GM19351 (cell line): Measurements from ENCODE around the gene ZNF880.
A peak's percentile ranks its signal among the peaks of the same experiment; 100 is the strongest.
"Not testable (repeated sequence)": the region's sequence is repeated elsewhere in the genome, so short reads cannot be mapped to it uniquely, and the experiment has no call there.

Experiments used
- ATAC-seq: cut with Tn5 transposase; IDR thresholded peaks from one replicate; pipeline ENCODE4 v1.9.1; 2021; ENCODE audit warnings: mild to moderate bottlenecking, moderate library complexity; ENCODE audit not compliant: unreplicated experiment

The ZNF880 gene

DNA sequence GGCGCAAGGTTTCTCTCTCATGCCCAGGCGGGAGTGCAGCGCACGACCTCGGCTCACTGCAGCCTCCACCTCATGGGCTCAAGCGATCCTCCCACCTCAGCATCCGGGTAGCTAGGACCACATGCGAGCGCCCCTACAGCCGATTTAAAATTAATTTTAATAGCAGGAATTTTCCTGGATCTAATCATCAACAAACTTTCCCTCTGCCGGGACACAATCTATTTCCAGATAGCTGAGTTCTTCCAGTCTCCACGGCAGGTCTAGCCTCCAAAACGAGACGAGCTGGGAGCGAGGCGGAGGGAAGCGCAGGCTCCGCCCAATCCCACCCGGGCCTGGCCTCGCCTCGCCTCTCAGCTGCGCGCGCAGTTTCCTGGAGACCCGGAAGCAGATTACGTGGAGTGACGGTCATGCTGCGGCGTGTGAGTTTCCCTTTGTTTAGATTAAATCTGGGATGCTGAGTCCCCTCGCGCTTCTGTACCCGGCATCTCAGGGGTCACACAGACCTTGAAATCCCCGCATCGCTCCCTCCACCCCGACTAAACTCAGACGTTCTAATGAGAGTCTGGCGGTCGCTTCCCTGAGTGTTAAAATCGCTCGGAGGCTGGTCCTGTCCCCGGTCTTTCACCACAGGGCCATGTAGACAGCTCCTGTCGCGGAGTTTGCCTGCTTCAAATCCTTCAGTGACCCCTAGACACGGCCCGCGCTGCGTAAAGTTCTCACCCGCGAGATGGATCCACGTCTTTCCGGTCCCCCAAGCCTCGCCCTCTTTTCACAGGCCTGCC, at the start of gene ZNF880:
Gene ZNF880, plus strand, starts transcription at position 365 of the 782 bp plus-strand sequence. Its CDS starts 43 bp downstream, at position 408.
- peak; percentile 58 for ATAC-seq

DNA sequence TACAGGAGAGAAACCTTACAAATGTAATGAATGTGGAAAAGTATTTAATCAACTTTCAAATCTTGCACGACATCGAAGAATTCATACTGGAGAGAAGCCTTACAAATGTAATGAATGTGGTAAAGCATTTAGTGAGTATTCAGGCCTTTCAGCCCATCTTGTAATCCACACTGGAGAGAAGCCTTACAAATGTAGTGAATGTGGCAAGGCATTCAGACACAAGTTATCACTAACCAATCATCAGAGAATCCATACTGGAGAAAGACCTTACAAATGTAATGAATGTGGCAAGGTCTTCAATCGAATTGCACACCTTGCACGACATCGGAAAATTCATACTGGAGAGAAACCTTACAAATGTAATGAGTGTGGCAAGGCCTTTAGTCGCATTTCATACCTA, 47.3 kb upstream of the ZNF880 start:
- ATAC-seq = no peak

DNA sequence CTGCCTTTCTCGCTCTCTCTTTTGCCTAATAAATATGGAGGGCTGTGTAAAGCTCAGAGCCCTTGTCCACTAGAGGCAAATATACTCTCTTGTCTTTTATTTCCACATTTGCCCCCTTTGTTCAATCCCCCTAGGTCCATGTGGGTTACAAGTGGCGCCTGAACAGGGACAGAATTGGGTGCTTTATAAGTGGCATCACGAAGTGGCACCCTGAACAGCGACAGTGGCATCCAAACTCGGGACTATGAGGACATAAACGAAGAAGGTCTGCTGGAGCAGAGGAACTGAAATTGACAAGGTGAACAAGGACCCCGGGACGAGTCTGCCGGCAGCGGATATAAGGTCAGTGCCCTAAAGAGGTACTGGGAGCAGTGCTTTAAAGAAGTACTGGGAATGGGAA, 38.0 kb upstream of the ZNF880 start:
- no peak for ATAC-seq

DNA sequence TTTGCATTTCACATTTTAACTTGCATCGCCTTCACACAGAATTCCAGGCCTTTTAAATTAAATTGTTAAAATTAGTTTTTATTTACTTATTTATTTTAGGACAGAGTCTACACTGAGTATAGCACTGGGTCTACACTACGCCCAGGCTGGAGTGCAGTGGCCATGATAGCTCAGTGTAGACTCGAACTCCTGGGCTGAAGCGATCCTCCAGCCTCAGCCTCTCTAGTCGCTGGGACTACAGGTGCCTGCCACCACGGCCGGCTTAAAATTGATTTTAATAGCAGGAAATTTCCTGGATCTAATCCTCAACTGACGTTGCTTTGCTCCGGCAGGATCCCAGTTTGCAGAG, 34.0 kb upstream of the ZNF880 start:
- ATAC-seq = no peak

DNA sequence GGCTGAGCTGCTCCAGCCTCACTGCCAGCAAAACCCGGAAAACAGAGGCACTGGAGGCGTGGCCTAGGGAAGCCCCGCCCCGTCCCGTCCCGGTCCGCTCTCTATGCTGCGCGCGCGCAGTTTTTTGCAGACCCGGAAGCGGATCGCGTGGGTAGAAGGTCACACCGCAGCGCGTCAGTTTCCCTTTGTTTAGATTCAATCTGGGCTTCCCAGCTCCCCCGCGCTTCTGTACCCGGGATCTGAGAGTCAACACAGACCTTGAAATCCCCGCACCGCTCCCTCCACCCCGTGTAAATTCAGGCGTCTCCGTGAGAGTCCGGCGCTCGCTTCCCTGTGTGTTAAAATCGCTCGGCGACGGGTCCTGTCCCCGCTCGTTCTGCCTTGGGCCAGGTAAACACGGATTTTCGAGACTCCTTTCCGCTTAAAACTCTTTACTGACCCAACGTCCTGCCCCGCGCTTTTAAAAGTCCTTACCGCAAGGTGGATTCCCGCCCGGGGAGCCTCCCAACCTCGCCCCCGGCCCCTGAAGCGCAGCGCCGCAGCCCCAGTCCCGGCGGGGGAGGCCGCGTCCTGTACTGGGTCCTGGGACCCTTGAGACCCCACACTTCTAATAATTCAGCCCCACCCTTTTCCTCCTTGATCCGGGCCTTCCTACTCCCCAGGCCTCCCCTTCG, 33.5 kb upstream of the ZNF880 start, which contains the start of gene ZNF610:
Gene ZNF610, plus strand, starts transcription at position 127 of the 674 bp plus-strand sequence. CDS start 12,930 bp downstream, outside the sequence.
- no peak for ATAC-seq

DNA sequence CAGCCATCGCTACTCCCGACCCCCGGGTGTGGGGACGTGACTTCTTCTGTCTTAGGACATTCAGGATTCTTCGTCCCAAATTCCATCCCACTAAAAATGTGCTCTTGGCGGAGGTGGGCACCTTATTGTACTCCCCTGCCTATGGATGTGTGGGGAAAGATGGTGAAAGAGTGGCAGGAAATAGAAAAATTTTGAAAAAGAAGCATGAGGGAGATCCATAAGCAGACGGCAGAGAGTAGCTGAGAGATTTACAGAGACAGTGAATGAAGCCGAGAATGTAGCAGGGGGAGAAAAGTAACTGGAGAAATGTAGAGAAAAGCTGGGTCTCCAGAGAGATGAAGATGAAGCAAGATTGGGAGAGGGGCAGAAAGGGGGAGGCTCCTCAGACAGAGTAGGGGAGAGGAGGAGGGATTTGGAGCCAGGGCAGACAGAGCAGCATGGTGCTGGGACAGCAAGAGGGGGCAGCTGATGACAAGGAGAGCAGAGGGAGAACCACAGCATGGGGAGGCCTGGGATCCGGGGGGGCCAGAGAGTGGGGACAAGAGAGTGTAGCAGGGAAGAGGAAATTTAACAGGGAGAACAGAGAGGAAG, 32.8 kb upstream of the ZNF880 start:
- ATAC-seq = no peak

DNA sequence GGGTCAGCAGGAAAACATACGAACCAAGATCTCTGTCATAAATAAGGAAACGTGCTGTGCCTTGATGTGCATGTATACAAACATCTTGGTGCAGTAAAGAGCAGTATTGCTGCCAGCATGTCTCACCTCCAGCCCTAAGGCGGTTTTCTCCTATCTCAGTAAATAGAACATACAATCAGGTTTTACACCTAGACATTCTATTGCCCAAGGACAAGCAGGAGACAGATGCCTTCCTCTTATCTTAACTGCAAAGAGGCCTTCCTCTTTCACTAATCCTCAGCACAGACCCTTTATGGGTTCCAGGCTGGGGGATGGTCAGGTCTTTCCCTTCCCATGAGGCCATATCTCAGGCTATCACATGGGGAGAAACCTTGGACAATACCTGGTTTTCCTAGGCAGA, 30.7 kb upstream of the ZNF880 start:
- not testable (repeated sequence) for ATAC-seq

DNA sequence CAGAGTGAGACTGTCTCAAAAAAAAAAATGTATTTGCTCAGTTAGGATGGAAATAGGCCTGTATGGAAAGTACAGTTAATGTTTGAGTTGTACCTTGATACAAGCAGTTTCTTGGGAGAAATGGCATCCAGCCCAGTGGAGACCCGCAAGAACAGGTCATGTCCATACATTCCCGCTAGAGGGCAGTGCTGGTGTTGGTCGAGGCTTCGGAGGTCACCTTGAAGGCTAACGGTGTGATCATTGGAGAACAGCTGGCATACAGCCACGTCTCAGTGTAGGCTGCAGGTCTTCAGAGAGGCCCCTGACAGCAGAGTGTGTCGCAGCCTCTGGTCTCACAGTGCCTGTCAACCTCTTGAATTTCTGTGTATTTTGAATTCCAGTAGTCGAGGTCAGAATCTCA, 26.2 kb upstream of the ZNF880 start:
- no peak for ATAC-seq

DNA sequence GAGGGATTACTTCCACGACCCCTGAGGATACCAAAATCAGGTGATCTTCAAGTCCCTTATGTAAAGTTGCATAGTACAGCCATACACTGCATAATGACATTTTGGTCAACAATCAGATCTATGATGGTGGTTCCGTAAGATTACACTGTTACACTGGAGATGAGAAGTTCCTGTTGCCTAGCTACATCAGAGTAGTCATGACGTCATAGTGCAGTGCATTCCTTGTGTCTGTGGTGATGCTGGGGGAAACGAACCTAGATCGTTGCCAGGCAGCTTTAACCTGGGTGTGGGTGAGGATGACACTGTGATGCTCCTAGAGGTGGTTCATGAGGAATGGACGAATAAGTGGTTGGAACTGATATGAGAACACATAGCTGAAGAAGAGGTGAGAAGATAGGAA, 24.6 kb upstream of the ZNF880 start:
- no peak for ATAC-seq

DNA sequence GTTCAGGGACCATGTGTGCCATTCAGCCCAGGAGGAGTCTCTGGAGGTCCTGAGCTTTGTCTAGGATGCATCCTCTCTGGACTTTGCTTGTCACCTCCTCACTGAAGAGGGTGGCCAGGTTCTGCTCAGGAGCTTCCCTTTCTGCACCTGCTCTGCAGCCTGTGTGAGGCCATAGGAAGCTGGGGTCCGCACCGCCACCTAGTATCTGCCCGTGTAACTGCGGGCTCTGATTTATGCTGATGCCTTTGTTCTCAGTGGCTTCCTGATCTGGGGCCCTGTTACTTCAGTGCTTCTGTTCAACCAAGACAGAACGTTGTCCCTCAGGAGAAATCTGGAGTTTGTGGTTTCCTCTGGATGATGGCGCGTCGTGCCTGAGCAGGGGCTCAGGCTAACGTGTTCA, 18.2 kb upstream of the ZNF880 start:
- ATAC-seq = no peak

DNA sequence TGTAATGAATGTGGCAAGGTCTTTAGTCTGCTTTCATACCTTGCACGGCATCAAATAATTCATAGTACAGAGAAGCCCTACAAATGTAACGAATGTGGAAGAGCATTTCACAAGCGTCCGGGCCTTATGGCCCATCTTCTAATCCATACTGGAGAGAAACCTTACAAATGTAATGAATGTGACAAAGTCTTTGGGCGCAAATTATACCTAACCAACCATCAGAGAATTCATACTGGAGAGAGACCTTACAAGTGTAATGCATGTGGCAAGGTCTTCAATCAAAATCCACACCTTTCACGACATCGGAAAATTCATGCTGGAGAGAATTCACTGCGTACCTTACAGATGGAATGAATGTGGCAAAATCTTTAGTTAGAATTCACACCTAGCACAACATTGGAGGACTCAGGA, 3.3 kb upstream of the ZNF880 start:
- ATAC-seq = no peak

DNA sequence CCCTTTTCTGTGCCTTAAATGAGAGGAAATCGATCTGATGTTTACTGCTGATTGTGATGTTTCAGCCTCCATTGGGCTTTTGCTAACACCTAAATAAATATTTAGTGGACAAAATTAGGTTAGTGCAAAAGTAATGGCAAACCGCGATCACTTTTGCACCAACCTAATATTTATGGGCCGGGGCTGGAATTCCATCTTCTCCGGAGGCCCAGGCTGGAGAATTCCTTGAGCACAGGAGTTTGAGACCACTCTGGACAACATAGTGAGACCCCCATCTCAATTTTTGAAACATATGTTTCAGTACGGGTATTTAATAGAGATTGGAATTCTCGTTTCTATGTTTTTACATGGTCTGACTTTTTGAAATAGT, 603 bp downstream of the ZNF880 start:
- no peak for ATAC-seq

DNA sequence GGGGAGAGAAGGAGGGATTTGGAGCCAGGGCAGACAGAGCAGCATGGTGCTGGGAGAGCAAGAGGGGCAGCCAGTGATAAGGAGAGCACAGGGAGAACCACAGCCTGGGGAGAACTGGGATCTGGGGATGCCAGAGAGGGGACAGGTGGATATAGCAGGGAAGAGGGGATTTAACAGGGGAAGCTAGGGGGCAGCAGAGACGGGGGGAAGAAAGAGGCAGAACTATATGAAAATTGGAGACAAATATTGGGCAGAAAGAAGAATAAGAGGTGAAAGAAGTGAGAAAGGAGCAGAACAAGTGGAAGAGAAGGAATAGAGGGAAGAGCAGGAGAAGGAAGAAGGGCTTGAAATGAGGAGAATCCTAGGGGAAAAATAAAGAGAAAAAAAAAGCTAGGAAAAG, 21.4 kb downstream of the ZNF880 start:
- ATAC-seq = no peak

DNA sequence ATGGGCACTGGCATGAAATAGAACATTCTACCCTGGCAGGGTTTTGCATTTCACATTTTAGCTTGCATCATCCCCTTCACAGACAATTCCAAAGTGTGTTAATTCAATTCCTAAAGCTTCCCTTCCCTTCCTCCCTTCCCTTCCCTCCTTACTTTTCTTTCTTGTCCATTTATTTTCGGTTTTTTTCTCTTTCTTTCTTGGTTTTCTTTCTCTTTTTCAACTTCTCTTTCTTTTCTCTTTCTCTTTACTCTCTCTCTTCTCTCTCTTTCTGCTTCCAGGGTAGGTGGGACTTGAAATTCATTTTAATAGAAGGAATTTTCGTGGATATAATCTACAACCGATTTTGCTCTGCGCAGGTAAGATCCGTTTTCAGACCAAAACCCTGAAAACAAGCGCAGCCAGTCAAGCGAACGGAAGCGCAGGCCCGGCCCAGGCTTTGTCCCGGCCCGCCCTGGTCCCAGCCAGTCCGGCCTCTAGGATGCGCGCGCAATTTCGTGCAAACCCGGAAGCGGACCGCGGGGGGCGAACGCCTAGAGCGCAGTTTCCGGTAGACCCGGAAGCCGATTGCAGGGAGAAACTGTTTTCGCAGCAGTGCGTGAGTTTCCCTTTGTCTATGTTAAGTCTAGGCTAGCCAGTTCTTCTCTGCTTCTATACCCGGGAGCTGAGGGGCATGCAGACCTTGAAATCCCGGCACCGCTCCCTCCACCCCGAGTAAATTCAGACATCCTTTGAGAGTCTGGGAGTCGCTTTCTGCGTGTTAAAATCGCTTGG, 27.8 kb downstream of the ZNF880 start, which contains the start of gene ZNF528:
Gene ZNF528, plus strand, starts transcription at position 540 of the 771 bp plus-strand sequence. CDS start 4,165 bp downstream, outside the sequence.
- peak; percentile 55 for ATAC-seq

DNA sequence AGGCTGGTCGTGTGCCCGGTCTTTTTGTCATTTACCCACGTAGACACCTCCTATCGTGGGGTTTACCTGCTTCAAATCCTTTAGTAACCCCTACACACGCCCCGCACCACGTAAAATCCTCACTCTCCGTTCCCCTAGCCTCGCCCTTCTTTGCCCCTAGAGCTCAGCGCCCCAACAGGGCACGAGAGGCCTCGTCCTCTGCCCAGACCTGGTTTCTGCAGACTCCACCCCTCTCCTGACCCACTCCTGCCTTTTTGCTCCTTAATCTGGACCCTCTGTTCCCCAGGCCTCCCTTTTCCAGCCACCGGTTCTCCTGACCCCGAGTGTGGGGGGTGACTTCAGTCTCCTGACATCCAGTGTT, 28.3 kb downstream of the ZNF880 start:
- ATAC-seq = no peak

DNA sequence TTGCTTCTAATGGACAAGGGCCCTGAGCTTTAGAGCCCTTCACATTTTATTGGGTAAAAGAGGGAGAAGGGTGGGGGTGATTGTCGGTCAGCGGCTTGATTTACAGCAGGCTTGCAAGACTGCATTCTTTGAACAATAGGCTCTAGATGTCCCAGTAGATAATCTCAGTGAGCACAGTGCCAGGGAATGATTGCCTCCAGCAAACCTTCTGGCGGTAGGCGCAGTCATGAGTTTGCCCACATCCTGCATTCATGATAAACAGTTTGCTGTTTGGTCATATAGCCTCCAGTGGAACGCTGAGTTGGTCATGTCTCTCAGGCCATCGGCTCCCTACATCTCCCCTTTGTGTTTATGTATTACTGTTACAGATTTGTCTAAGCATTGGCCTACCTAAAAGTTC, 40.6 kb downstream of the ZNF880 start:
- no peak for ATAC-seq

DNA sequence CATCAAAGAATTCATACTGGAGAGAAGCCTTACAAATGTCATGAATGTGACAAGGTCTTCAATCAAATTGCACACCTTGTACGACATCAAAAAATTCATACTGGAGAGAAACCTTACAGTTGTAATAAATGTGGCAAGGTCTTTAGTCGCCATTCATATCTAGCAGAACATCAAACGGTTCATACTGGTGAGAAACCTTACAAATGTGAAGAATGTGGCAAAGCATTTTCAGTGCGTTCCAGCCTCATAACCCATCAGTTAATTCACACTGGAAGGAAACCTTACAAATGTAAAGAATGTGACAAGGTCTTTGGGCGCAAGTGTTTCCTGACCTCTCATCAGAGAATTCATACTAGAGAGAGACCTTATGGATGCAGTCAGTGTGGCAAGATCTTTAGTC, 46.0 kb downstream of the ZNF880 start:
- no peak for ATAC-seq

DNA sequence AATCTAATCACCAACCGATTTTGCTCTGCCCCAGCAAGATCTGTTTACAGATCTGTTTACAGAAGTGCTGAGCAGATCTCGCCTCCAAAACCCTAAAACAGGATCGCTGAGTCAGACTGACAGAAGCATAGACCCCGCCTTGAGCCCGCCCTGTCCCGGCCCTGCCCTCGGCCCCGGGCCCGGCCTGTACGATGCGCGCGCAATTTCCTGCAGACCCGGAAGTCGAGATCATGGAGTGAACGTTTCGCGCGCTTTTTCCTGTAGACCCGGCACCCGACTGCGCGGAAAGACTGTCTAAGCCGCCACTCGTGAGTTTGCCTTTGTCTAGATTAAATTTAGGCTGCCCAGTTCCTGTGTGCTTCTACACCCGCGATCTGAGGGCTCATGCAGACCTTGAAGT, 59.2 kb downstream of the ZNF880 start, which contains the start of gene ZNF534:
Gene ZNF534, plus strand, starts transcription at position 212 of the 400 bp plus-strand sequence. CDS start 2,327 bp downstream, outside the sequence.
- ATAC-seq = no peak
